K562 (cell line): ENCODE results near the gene SFI1. TPM values are rescaled to one million over a fixed set of nuclear protein-coding genes. Genes with fewer than 3 reads are reported as not detected.

Experiments used
- ARID1B ChIP-seq: fragments of 450-650 bp; IDR thresholded peaks from 2 replicates; pipeline ENCODE4 v1.6.1; 2016; ENCODE audit warnings: antibody characterized with exemption, mild to moderate bottlenecking, inconsistent platforms
- ARID2 ChIP-seq: fragments of 450-650 bp; IDR thresholded peaks from 2 replicates; pipeline ENCODE4 v1.6.1; 2017; ENCODE audit warnings: antibody characterized with exemption, mild to moderate bottlenecking
- ATF7 ChIP-seq: fragments of 450-650 bp; IDR thresholded peaks from 2 replicates; pipeline ENCODE4 v1.7.1; 2014; ENCODE audit warnings: mild to moderate bottlenecking, moderate library complexity
- BRD9 ChIP-seq: fragments of 450-650 bp; IDR thresholded peaks from 2 replicates; pipeline ENCODE4 v1.6.1; 2018; ENCODE audit warnings: low read depth; ENCODE audit not compliant: partially characterized antibody
- CBFA2T3 ChIP-seq: fragments of 450-650 bp; IDR thresholded peaks from 2 replicates; pipeline ENCODE4 v1.6.1; 2017
- E2F1 ChIP-seq: sonication (generic); formaldehyde crosslinking; IDR thresholded peaks from 2 replicates; pipeline ENCODE4 v1.8.1; 2023; ENCODE audit warnings: mild to moderate bottlenecking, missing genetic modification reagents, moderate library complexity
- EGR1 ChIP-seq: fragments of 450-650 bp; conservative IDR thresholded peaks from 2 replicates; pipeline ENCODE4 v1.6.1; 2017; ENCODE audit warnings: mild to moderate bottlenecking
- EP300 ChIP-seq: IDR thresholded peaks from 2 replicates; pipeline ENCODE4 v1.6.1; 2012; ENCODE audit warnings: low read length, improper control_type of control experiment
- FOXK2 ChIP-seq, 2 experiments: fragments of 450-650 bp; IDR thresholded peaks in 1 of 2; conservative IDR thresholded peaks in 1 of 2; 2 replicates each; pipeline ENCODE4 v1.6.1; 2016; ENCODE audit warnings: low read depth in 2 of 2, mild to moderate bottlenecking in 1 of 2
- GATA2 ChIP-seq: sonication (generic); formaldehyde crosslinking; IDR thresholded peaks from 2 replicates; pipeline ENCODE4 v1.4.0; 2020; ENCODE audit warnings: mild to moderate bottlenecking, missing genetic modification reagents
- KAT8 ChIP-seq: fragments of 450-650 bp; IDR thresholded peaks from 2 replicates; pipeline ENCODE4 v1.6.1; 2016; ENCODE audit warnings: low read depth, mild to moderate bottlenecking
- KDM1A ChIP-seq, 2 experiments: fragments of 450-650 bp; IDR thresholded peaks; 2 replicates each; pipeline ENCODE4 v1.6.1; 2016; ENCODE audit warnings: mild to moderate bottlenecking in 2 of 2
- LEF1 ChIP-seq: fragments of 450-650 bp; IDR thresholded peaks from 2 replicates; pipeline ENCODE4 v1.6.1; 2016; ENCODE audit warnings: mild to moderate bottlenecking
- MIER1 ChIP-seq: fragments of 450-650 bp; IDR thresholded peaks from 2 replicates; pipeline ENCODE4 v1.6.1; 2016; ENCODE audit warnings: antibody characterized with exemption, mild to moderate bottlenecking, low read depth
- MLLT1 ChIP-seq, 2 experiments: fragments of 450-650 bp; IDR thresholded peaks; 2 replicates each; pipeline ENCODE4 v1.6.1; 2016
- MTA1 ChIP-seq: fragments of 450-650 bp; IDR thresholded peaks from 2 replicates; pipeline ENCODE4 v1.6.1; 2017; ENCODE audit warnings: borderline replicate concordance
- MTA3 ChIP-seq: fragments of 450-650 bp; formaldehyde crosslinking; IDR thresholded peaks from 2 replicates; pipeline ENCODE4 v1.6.1; 2017; ENCODE audit warnings: mild to moderate bottlenecking, borderline replicate concordance
- PML ChIP-seq: IDR thresholded peaks from 2 replicates; pipeline ENCODE4 v1.6.1; 2012; ENCODE audit warnings: low read length, inconsistent platforms
- STAT5A ChIP-seq: IDR thresholded peaks from 2 replicates; pipeline ENCODE4 v1.6.1; 2012; ENCODE audit warnings: low read length, inconsistent platforms, borderline replicate concordance
- TBL1XR1 ChIP-seq, 2 experiments: IDR thresholded peaks; 2 replicates each; pipeline ENCODE4 v1.6.1; 2012; ENCODE audit warnings: improper control_type of control experiment in 2 of 2, low read length in 2 of 2, mild to moderate bottlenecking in 1 of 2
- TCF3 ChIP-seq: sonication (generic); formaldehyde crosslinking; IDR thresholded peaks from 2 replicates; pipeline ENCODE4 v1.4.0; 2020; ENCODE audit warnings: mild to moderate bottlenecking, missing genetic modification reagents
- TFAM ChIP-seq: fragments of 250-450 bp; sonication (Bioruptor Pico); conservative IDR thresholded peaks from 2 replicates; pipeline ENCODE4 v1.5.0; 2021; ENCODE audit warnings: mild to moderate bottlenecking, moderate library complexity
- TFAP4 ChIP-seq: sonication (generic); formaldehyde crosslinking; IDR thresholded peaks from 2 replicates; pipeline ENCODE4 v1.8.0; 2022; ENCODE audit warnings: missing genetic modification reagents, mild to moderate bottlenecking, moderate library complexity, borderline replicate concordance
- WHSC1 ChIP-seq: IDR thresholded peaks from one replicate; pipeline ENCODE4 v1.6.1; 2012; ENCODE audit warnings: low read length, control low read depth, inconsistent platforms
- ZKSCAN1 ChIP-seq: fragments of 150-350 bp; IDR thresholded peaks from 2 replicates; pipeline ENCODE4 v1.6.1; 2016; ENCODE audit warnings: low read depth, low read length
- ZNF449 ChIP-seq: fragments of 250-450 bp; sonication (Bioruptor Pico); IDR thresholded peaks from 2 replicates; pipeline ENCODE4 v1.8.0; 2022; ENCODE audit warnings: moderate library complexity, mild to moderate bottlenecking, inconsistent platforms
- ZNF589 ChIP-seq: fragments of 200-800 bp; sonication (Bioruptor generic); IDR thresholded peaks from 2 replicates; pipeline ENCODE4 v1.6.1; 2016; ENCODE audit warnings: low read depth, missing genetic modification characterization, missing compliant biosample characterization
- ZNF695 ChIP-seq: fragments of 450-650 bp; formaldehyde crosslinking; IDR thresholded peaks from 2 replicates; pipeline ENCODE4 v1.4.0; 2020; ENCODE audit warnings: mild to moderate bottlenecking, moderate library complexity
- polyA plus RNA-seq, 8 experiments: library from polyadenylated mRNA; depleted of rRNA in 4 of 8; stranded (reverse) in 5 of 8; unstranded in 3 of 8; fragments of >200 nt; fragmentation: Nextera tagmentation in 2 of 8; fragmentation: Illumina TruSeq in 1 of 8; extraction: Ambion mirVana in 2 of 8; extraction: Trizol in 1 of 8; gene quantifications; 2 replicates each; pipeline versions ENCODE4 v1.2.1 to v1.2.3, GENCODE V29; 2011 to 2014; ENCODE audit warnings: inconsistent platforms in 1 of 8, missing spikeins in 1 of 8
- total RNA-seq, 7 experiments: library from RNA; depleted of rRNA in 6 of 7; stranded (reverse); fragments of >200 nt in 6 of 7; fragmentation: Illumina TruSeq in 2 of 7; extraction: Trizol in 2 of 7; gene quantifications; 2 replicates each; pipeline versions ENCODE4 v1.2.1 to v1.2.3, GENCODE V29; 2011 to 2021; ENCODE audit warnings: low replicate concordance in 1 of 7

SFI1 gene
- total and polyA plus RNA-seq, 9 of the 15 experiments (the other 6 are each of a cell fraction or from before 2014, with no cell fraction given) = 3.0 to 25.6 (median 14.1) TPM

- TF ChIP-seq MLLT1 (IDR thresholded peaks at IDR 0.05) (peak in 1 of 2 experiments; percentile 59; a peak in 1 of 4 replicates), EP300 (peak; percentile 68; the same call in 1 of the 2 replicates), ARID2 (no peak), KDM1A (IDR thresholded peaks at IDR 0.05) (no peak; a peak in 1 of 4 replicates), WHSC1 (no peak), TFAM (CRISPR knock-in tag) (no peak), MTA1 (no peak), TFAP4 (CRISPR knock-in tag) (peak; percentile 96), FOXK2 (conservative IDR thresholded peaks at IDR 0.05 in 1 of 2, IDR thresholded peaks at IDR 0.05 in 1 of 2; ENCODE audit: low read depth in 2 of 2) (peak in 1 of 2 experiments; percentile 33; a peak in 1 of 4 replicates), ZKSCAN1 (no peak), ARID1B (peak; percentile 88), KAT8 (no peak), TBL1XR1 (IDR thresholded peaks at IDR 0.05; ENCODE audit: low read length in 2 of 2) (0 out of 4 replicates have a peak, but pooled peaks of 1 of the 2 experiments have one; percentile 34), MIER1 (no peak), E2F1 (CRISPR knock-in tag) (no peak), BRD9 (no peak), CBFA2T3 (peak; percentile 89), ZNF695 (CRISPR knock-in tag) (no peak), TCF3 (CRISPR knock-in tag) (peak; percentile 93), GATA2 (CRISPR knock-in tag) (peak; percentile 86), LEF1 (peak; percentile 60; the same call in 1 of the 2 replicates), ZNF449 (CRISPR knock-in tag) (no peak), MTA3 (0 out of 2 replicates have a peak, but pooled peaks have one; percentile 36), STAT5A (peak; percentile 50; the same call in 1 of the 2 replicates), PML (peak; percentile 78), ATF7 (no peak), ZNF589 (CRISPR knock-in tag) (0 out of 2 replicates have a peak, but pooled peaks have one; percentile 56), EGR1 (peak; percentile 52)
These were observed 106.8 kb downstream of the SFI1 start (continued) for GRCh38 chr22:31603081-31603525.
